NOMO-1 treated with dmso at 0.1 percent for 144 hours (cell line): ENCODE results near the gene ENPP1.
A peak's percentile ranks its signal among the peaks of the same experiment; 100 is the strongest.
"Not testable (repeated sequence)": the region's sequence is repeated elsewhere in the genome, so short reads cannot be mapped to it uniquely, and the experiment has no call there.

Experiments used
- DNase-seq: peaks from one replicate; lab custom pipeline; 2025; ENCODE audit not compliant: unreplicated experiment; lab: John Stamatoyannopoulos, UW

The ENPP1 gene

GRCh38 chr6:131868836-131869235, 61.0 kb downstream of the ENPP1 start:
- no peak for DNase-seq

GRCh38 chr6:131875647-131876046, 67.8 kb downstream of the ENPP1 start:
- no peak for DNase-seq

- no peak for DNase-seq
Observed at GRCh38 chr6:131876545-131876944, 68.7 kb downstream of the ENPP1 start.

- no peak for DNase-seq
Observed at GRCh38 chr6:131877999-131878789, 70.4 kb downstream of the ENPP1 start.

GRCh38 chr6:131883016-131883415, 75.2 kb downstream of the ENPP1 start:
- DNase-seq, result no peak

- no peak for DNase-seq
Observed at GRCh38 chr6:131885237-131885636, 77.4 kb downstream of the ENPP1 start.

GRCh38 chr6:131886517-131886916, 78.7 kb downstream of the ENPP1 start:
- no peak for DNase-seq

GRCh38 chr6:131890091-131890490, 82.3 kb downstream of the ENPP1 start:
- DNase-seq, result no peak

- DNase-seq, result no peak
Observed at GRCh38 chr6:131893198-131893597, 85.4 kb downstream of the ENPP1 start.

GRCh38 chr6:131894493-131895424, 86.9 kb downstream of the ENPP1 start:
- no peak for DNase-seq

GRCh38 chr6:131897050-131897435, 89.2 kb downstream of the ENPP1 start:
- DNase-seq, result no peak

GRCh38 chr6:131897621-131898020, 89.8 kb downstream of the ENPP1 start:
- DNase-seq, result no peak

- DNase-seq, result no peak
Observed at GRCh38 chr6:131898718-131899117, 90.9 kb downstream of the ENPP1 start.

GRCh38 chr6:131900231-131900630, 92.4 kb downstream of the ENPP1 start:
- no peak for DNase-seq

- DNase-seq, result not testable (repeated sequence)
Observed at GRCh38 chr6:131901326-131901873, 93.6 kb downstream of the ENPP1 start.

GRCh38 chr6:131903734-131904133, 95.9 kb downstream of the ENPP1 start:
- DNase-seq, result not testable (repeated sequence)

- DNase-seq, result not testable (repeated sequence)
Observed at GRCh38 chr6:131908787-131909186, 101.0 kb downstream of the ENPP1 start.

- peak; percentile 55 for DNase-seq
Observed at GRCh38 chr6:131909408-131910218, 101.8 kb downstream of the ENPP1 start.

- DNase-seq, result no peak
Observed at GRCh38 chr6:131910219-131910589, 102.4 kb downstream of the ENPP1 start.

GRCh38 chr6:131910956-131911355, 103.1 kb downstream of the ENPP1 start:
- no peak for DNase-seq

GRCh38 chr6:131911951-131912350, 104.1 kb downstream of the ENPP1 start:
- no peak for DNase-seq
